Liver (tissue), 9 donors: ENCODE results near the gene GTSE1. TPM values are rescaled to one million over a fixed set of nuclear protein-coding genes. Genes with fewer than 3 reads are reported as not detected.
A peak's percentile ranks its signal among the peaks of the same experiment; 100 is the strongest.

Experiments used
- DNase-seq: peaks from one replicate; pipeline ENCODE4 v3.0.0-alpha.2; 2017; ENCODE audit warnings: low spot score
- H3K27ac ChIP-seq, 2 donors: one replicate each; pipeline ENCODE4 v1.7.0; 2013; ENCODE audit warnings: inconsistent platforms in 2 of 2, low read length in 2 of 2, control low read depth in 1 of 2, low read depth in 1 of 2, mild to moderate bottlenecking in 1 of 2
- H3K27me3 ChIP-seq, 4 donors: one replicate each; pipeline versions ENCODE4 v1.6.1 to v1.7.0; 2013; ENCODE audit warnings: low read length in 3 of 4, inconsistent platforms in 1 of 4, mild to moderate bottlenecking in 1 of 4, moderate library complexity in 1 of 4; ENCODE audit not compliant: control insufficient read depth in 4 of 4, insufficient read depth in 4 of 4
- H3K36me3 ChIP-seq, 4 donors: one replicate each; pipeline versions ENCODE4 v1.6.1 to v1.7.0; 2013; ENCODE audit warnings: low read length in 3 of 4, mild to moderate bottlenecking in 3 of 4, low read depth in 1 of 4, moderate library complexity in 1 of 4; ENCODE audit not compliant: control insufficient read depth in 4 of 4, insufficient read depth in 3 of 4
- H3K4me1 ChIP-seq, 4 donors: one replicate each; pipeline versions ENCODE4 v1.6.1 to v1.7.0; 2013; ENCODE audit warnings: low read length in 3 of 4, mild to moderate bottlenecking in 3 of 4, moderate library complexity in 1 of 4; ENCODE audit not compliant: control insufficient read depth in 4 of 4, insufficient read depth in 4 of 4
- H3K4me3 ChIP-seq, 3 donors: one replicate each; pipeline versions ENCODE4 v1.6.1 to v1.7.0; 2013; ENCODE audit warnings: low read length in 3 of 3, control low read depth in 1 of 3, low read depth in 1 of 3, mild to moderate bottlenecking in 1 of 3
- H3K9ac ChIP-seq, 2 donors: one replicate each; pipeline ENCODE4 v1.7.0; 2013; ENCODE audit warnings: low read length in 2 of 2, mild to moderate bottlenecking in 2 of 2, moderate library complexity in 2 of 2, control low read depth in 1 of 2, low read depth in 1 of 2
- H3K9me3 ChIP-seq, 4 donors: one replicate each; pipeline versions ENCODE4 v1.6.1 to v1.7.0; 2013; ENCODE audit warnings: low read length in 3 of 4; ENCODE audit not compliant: control insufficient read depth in 4 of 4
- ATF3 ChIP-seq: IDR thresholded peaks from 2 replicates; pipeline ENCODE4 v1.6.1; 2016; ENCODE audit warnings: antibody characterized with exemption
- CTCF ChIP-seq: fragments of 150-350 bp; IDR thresholded peaks from 2 replicates; pipeline ENCODE4 v1.5.1; 2017; ENCODE audit warnings: improper control_type of control experiment, low read depth, low read length; ENCODE audit not compliant: missing input control
- EGR1 ChIP-seq, 2 donors: IDR thresholded peaks; 2 replicates each; pipeline ENCODE4 v1.6.1; 2016 to 2018; ENCODE audit warnings: antibody characterized with exemption in 2 of 2, low read depth in 2 of 2
- FOXA1 ChIP-seq: IDR thresholded peaks from 2 replicates; pipeline ENCODE4 v1.6.1; 2016; ENCODE audit warnings: antibody characterized with exemption
- FOXA2 ChIP-seq: IDR thresholded peaks from 2 replicates; pipeline ENCODE4 v1.6.1; 2016; ENCODE audit warnings: antibody characterized with exemption
- GABPA ChIP-seq, 2 donors: IDR thresholded peaks in 1 of 2; conservative IDR thresholded peaks in 1 of 2; 2 replicates each; pipeline ENCODE4 v1.6.1; 2016; ENCODE audit warnings: antibody characterized with exemption in 2 of 2, mild to moderate bottlenecking in 1 of 2, moderate library complexity in 1 of 2
- HNF4A ChIP-seq, 2 donors: conservative IDR thresholded peaks; 2 replicates each; pipeline ENCODE4 v1.6.1; 2016; ENCODE audit warnings: antibody characterized with exemption in 2 of 2, mild to moderate bottlenecking in 2 of 2
- HNF4G ChIP-seq: IDR thresholded peaks from 2 replicates; pipeline ENCODE4 v1.6.1; 2016; ENCODE audit warnings: antibody characterized with exemption
- JUND ChIP-seq, 2 donors: IDR thresholded peaks; 2 replicates each; pipeline ENCODE4 v1.6.1; 2016; ENCODE audit warnings: antibody characterized with exemption in 2 of 2
- MAX ChIP-seq: IDR thresholded peaks from 2 replicates; pipeline ENCODE4 v1.6.1; 2016; ENCODE audit warnings: antibody characterized with exemption
- NR2F2 ChIP-seq: IDR thresholded peaks from 2 replicates; pipeline ENCODE4 v1.6.1; 2016; ENCODE audit warnings: antibody characterized with exemption
- RAD21 ChIP-seq, 2 donors: IDR thresholded peaks; 2 replicates each; pipeline ENCODE4 v1.6.1; 2016; ENCODE audit warnings: antibody characterized with exemption in 2 of 2, mild to moderate bottlenecking in 2 of 2
- REST ChIP-seq: IDR thresholded peaks from 2 replicates; pipeline ENCODE4 v1.6.1; 2016; ENCODE audit warnings: antibody characterized with exemption, mild to moderate bottlenecking
- RXRA ChIP-seq, 2 donors: IDR thresholded peaks; 2 replicates each; pipeline ENCODE4 v1.6.1; 2017 to 2018; ENCODE audit warnings: antibody characterized with exemption in 2 of 2, mild to moderate bottlenecking in 1 of 2
- SP1 ChIP-seq: IDR thresholded peaks from 2 replicates; pipeline ENCODE4 v1.6.1; 2018; ENCODE audit warnings: antibody characterized with exemption, mild to moderate bottlenecking
- TAF1 ChIP-seq: conservative IDR thresholded peaks from 2 replicates; pipeline ENCODE4 v1.6.1; 2016; ENCODE audit warnings: antibody characterized with exemption, mild to moderate bottlenecking
- YY1 ChIP-seq: IDR thresholded peaks from 2 replicates; pipeline ENCODE4 v1.6.1; 2016; ENCODE audit warnings: antibody characterized with exemption, mild to moderate bottlenecking
- WGBS: extraction: QIAGEN DNeasy Blood & Tissue Kit; methylation state at CpG from one replicate; pipeline ENCODE4 v1.1.7; 2013; 5-methylcytosine and 5-hydroxymethylcytosine counted together
- polyA plus RNA-seq, 2 donors: library from polyadenylated mRNA; stranded (reverse) in 1 of 2; unstranded in 1 of 2; fragments of 200-250 nt in 1 of 2; fragments of >200 nt in 1 of 2; fragmentation: Nextera tagmentation in 1 of 2; extraction: Ambion mirVana in 1 of 2; gene quantifications; one replicate each; pipeline versions ENCODE4 v1.2.1 to v1.2.3, GENCODE V29; 2013 to 2015
- total RNA-seq, 2 donors: library from RNA; depleted of rRNA; stranded (reverse); fragments of >200 nt; gene quantifications; one replicate each; pipeline ENCODE4 v1.2.3, GENCODE V29; 2014
- donor health status: healthy.
- donor health status: healthy.
- donor health status: healthy.
- donor health status: healthy.
- donor health status: healthy.

Gene GTSE1
- total and polyA plus RNA-seq, 4 donors, result 0.17 to 13.9 (median 0.85) TPM

GRCh38 chr22:46336119-46337078 is 39.7 kb downstream of the GTSE1 start:
- Histone ChIP-seq H3K36me3 (peaks cover 3 to 22% (median 18%) of the 10 kb centered on the region in 4 donors), H3K27ac (peak overlapping the region; percentile 74 to 87)
- peak; percentile 46 for DNase-seq

GRCh38 chr22:46337870-46338269 is 41.2 kb downstream of the GTSE1 start:
- WGBS, result 95% methylated on average over 9 of the region's 9 CpGs
- H3K9ac ChIP-seq, result no peak overlapping the region
- no peak for DNase-seq
- no peak for TF ChIP-seq GABPA (IDR thresholded peaks at IDR 0.05 in 1 of 2, conservative IDR thresholded peaks at IDR 0.05 in 1 of 2)
- no peak for TF ChIP-seq MAX
- no peak for TF ChIP-seq HNF4A (conservative IDR thresholded peaks at IDR 0.05)
- no peak for TF ChIP-seq ATF3
- no peak for TF ChIP-seq RXRA (IDR thresholded peaks at IDR 0.05)
- TF ChIP-seq NR2F2, result no peak
- no peak for TF ChIP-seq FOXA2
- no peak for TF ChIP-seq HNF4G
- no peak for TF ChIP-seq FOXA1
- TF ChIP-seq JUND (IDR thresholded peaks at IDR 0.05), result no peak
- no peak overlapping the region for H3K27ac ChIP-seq
- no peak overlapping the region for H3K4me3 ChIP-seq
- H3K27me3 ChIP-seq, result no peaks in the 10 kb centered on the region
- H3K9me3 ChIP-seq, result no peaks in the 10 kb centered on the region
- peaks cover 0 to 20% (median 10%) of the 10 kb centered on the region in 4 donors for H3K4me1 ChIP-seq
- peaks cover 4 to 34% (median 27%) of the 10 kb centered on the region in 4 donors for H3K36me3 ChIP-seq

More at GRCh38 chr22:46336119-46337078, 39.7 kb downstream of the GTSE1 start:
- 9% methylated on average over 42 of the region's 42 CpGs for WGBS
- TF ChIP-seq YY1 (peak; percentile 68), GABPA (IDR thresholded peaks at IDR 0.05 in 1 of 2, conservative IDR thresholded peaks at IDR 0.05 in 1 of 2) (no peak)
- no peaks in the 10 kb centered on the region for H3K9me3 ChIP-seq
- peaks cover 0 to 20% (median 10%) of the 10 kb centered on the region in 4 donors for H3K4me1 ChIP-seq
- H3K9ac ChIP-seq, result peak overlapping the region; percentile 10 to 87
- peak overlapping the region; percentile 68 to 93 (median 89) for H3K4me3 ChIP-seq
- no peaks in the 10 kb centered on the region for H3K27me3 ChIP-seq

- H3K4me1 ChIP-seq, result peaks cover 0 to 20% (median 10%) of the 10 kb centered on the region in 4 donors
- no peak overlapping the region for H3K4me3 ChIP-seq
- no peak overlapping the region for H3K9ac ChIP-seq
- peaks cover 4 to 41% (median 30%) of the 10 kb centered on the region in 4 donors for H3K36me3 ChIP-seq
- no peak overlapping the region for H3K27ac ChIP-seq
- DNase-seq, result no peak
- H3K27me3 ChIP-seq, result no peaks in the 10 kb centered on the region
- no peaks in the 10 kb centered on the region for H3K9me3 ChIP-seq
- WGBS, result 86% methylated on average over 8 of the region's 8 CpGs
- TF ChIP-seq EGR1 (IDR thresholded peaks at IDR 0.05; ENCODE audit: low read depth in 2 of 2) (no peak), GABPA (IDR thresholded peaks at IDR 0.05 in 1 of 2, conservative IDR thresholded peaks at IDR 0.05 in 1 of 2) (no peak), MAX (no peak), CTCF (no peak), FOXA2 (no peak), NR2F2 (no peak), RAD21 (IDR thresholded peaks at IDR 0.05) (no peak), YY1 (no peak), HNF4G (no peak), REST (no peak), SP1 (no peak), FOXA1 (no peak), TAF1 (no peak), ATF3 (no peak), RXRA (IDR thresholded peaks at IDR 0.05) (no peak)
These were observed 42.0 kb downstream of the GTSE1 start for GRCh38 chr22:46338636-46339035.
